ENCODE results near the gene KDELR3. TPM values are rescaled to one million over a fixed set of nuclear protein-coding genes. Genes with fewer than 3 reads are reported as not detected.

Gene KDELR3
- polyA plus RNA-seq, 1 donor from 2014 or later: not detected

GRCh38 chr22:38456841-38457699 is 10.8 kb upstream of the KDELR3 start:
- no peaks in the 10 kb centered on the region for H3K9me2 ChIP-seq (ENCODE audit: insufficient read depth, low read length)
- H3F3A ChIP-seq (ENCODE audit: insufficient read depth, low read length, poor library complexity, severe bottlenecking): no peaks in the 10 kb centered on the region
- no peaks in the 10 kb centered on the region for H3K79me2 ChIP-seq (replicated peaks; ENCODE audit: insufficient read depth, low read length)
- H3K27me3 ChIP-seq (ENCODE audit: insufficient read depth, low read depth, low read length): peaks cover 12% of the 10 kb centered on the region
- no peaks in the 10 kb centered on the region for H4K20me1 ChIP-seq (ENCODE audit: insufficient read depth)
- no peak for TF ChIP-seq POLR2AphosphoS5 (IDR thresholded peaks at IDR 0.05)
- no peak for TF ChIP-seq SMC3 (conservative IDR thresholded peaks at IDR 0.05; ENCODE audit: poor library complexity)
- TF ChIP-seq REST (IDR thresholded peaks at IDR 0.05; ENCODE audit: borderline replicate concordance): no peak
- TF ChIP-seq MXI1 (conservative IDR thresholded peaks at IDR 0.05; ENCODE audit: poor library complexity, severe bottlenecking): no peak
- TF ChIP-seq, protein P1, sequence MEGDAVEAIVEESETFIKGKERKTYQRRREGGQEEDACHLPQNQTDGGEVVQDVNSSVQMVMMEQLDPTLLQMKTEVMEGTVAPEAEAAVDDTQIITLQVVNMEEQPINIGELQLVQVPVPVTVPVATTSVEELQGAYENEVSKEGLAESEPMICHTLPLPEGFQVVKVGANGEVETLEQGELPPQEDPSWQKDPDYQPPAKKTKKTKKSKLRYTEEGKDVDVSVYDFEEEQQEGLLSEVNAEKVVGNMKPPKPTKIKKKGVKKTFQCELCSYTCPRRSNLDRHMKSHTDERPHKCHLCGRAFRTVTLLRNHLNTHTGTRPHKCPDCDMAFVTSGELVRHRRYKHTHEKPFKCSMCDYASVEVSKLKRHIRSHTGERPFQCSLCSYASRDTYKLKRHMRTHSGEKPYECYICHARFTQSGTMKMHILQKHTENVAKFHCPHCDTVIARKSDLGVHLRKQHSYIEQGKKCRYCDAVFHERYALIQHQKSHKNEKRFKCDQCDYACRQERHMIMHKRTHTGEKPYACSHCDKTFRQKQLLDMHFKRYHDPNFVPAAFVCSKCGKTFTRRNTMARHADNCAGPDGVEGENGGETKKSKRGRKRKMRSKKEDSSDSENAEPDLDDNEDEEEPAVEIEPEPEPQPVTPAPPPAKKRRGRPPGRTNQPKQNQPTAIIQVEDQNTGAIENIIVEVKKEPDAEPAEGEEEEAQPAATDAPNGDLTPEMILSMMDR (IDR thresholded peaks at IDR 0.05; ENCODE audit: poor library complexity, severe bottlenecking): no peak
- no peak for TF ChIP-seq TAF1 (IDR thresholded peaks at IDR 0.05; ENCODE audit: low read depth)
- no peak for TF ChIP-seq RAD21 (conservative IDR thresholded peaks at IDR 0.05)
- H2AFZ ChIP-seq (ENCODE audit: low read depth, low read length): no peak overlapping the region
- no peaks in the 10 kb centered on the region for H3K9me3 ChIP-seq (ENCODE audit: low read length)
- no peak overlapping the region for H3K4me3 ChIP-seq (ENCODE audit: low read length)
- no peak overlapping the region for H3K4me2 ChIP-seq (ENCODE audit: low read length)
- H3K9ac ChIP-seq (ENCODE audit: low read length): no peak overlapping the region
- no peaks in the 10 kb centered on the region for H3K36me3 ChIP-seq (ENCODE audit: insufficient read depth, low read length)
- no peak overlapping the region for H3K27ac ChIP-seq (ENCODE audit: low read length)

DNA sequence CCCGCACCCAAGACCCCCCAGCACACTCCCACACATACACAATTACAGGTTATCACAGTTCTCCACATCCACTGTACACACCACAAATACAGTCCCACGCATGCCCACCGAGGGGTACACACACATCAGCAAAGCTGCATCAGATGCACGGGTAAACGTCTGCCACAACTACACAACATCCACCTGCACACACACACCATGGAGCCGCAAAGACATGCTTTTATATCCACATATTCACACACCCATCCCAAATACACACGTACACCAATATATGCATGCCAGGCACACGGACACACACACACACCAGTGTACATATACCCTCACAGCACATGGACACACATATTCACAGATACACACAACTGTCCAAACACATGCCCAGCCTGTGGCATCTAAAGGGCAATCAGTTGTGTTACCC is 7.5 kb upstream of the KDELR3 start:
- no peak overlapping the region for H2AFZ ChIP-seq (ENCODE audit: low read depth, low read length)
- peak overlapping the region; percentile 23 for H3K27ac ChIP-seq (ENCODE audit: low read length)
- H3K36me3 ChIP-seq (ENCODE audit: insufficient read depth, low read length): no peaks in the 10 kb centered on the region
- H3K27me3 ChIP-seq (ENCODE audit: insufficient read depth, low read depth, low read length): no peaks in the 10 kb centered on the region
- peak overlapping the region; percentile 15 for H3K4me3 ChIP-seq (ENCODE audit: low read length)
- peak overlapping the region; percentile 40 for H3K9ac ChIP-seq (ENCODE audit: low read length)
- no peaks in the 10 kb centered on the region for H3K9me2 ChIP-seq (ENCODE audit: insufficient read depth, low read length)
- H3K79me2 ChIP-seq (replicated peaks; ENCODE audit: insufficient read depth, low read length): no peaks in the 10 kb centered on the region
- H3F3A ChIP-seq (ENCODE audit: insufficient read depth, low read length, poor library complexity, severe bottlenecking): no peaks in the 10 kb centered on the region
- H4K20me1 ChIP-seq (ENCODE audit: insufficient read depth): no peaks in the 10 kb centered on the region
- TF ChIP-seq EZH2 (IDR thresholded peaks at IDR 0.05; ENCODE audit: borderline replicate concordance, insufficient read depth, low read length, poor library complexity, severe bottlenecking): no peak
- no peak for TF ChIP-seq MXI1 (conservative IDR thresholded peaks at IDR 0.05; ENCODE audit: poor library complexity, severe bottlenecking)
- TF ChIP-seq, protein P1 (IDR thresholded peaks at IDR 0.05; ENCODE audit: poor library complexity, severe bottlenecking): no peak
- TF ChIP-seq SMC3 (conservative IDR thresholded peaks at IDR 0.05; ENCODE audit: poor library complexity): no peak
- no peak overlapping the region for H3K4me2 ChIP-seq (ENCODE audit: low read length)
- no peaks in the 10 kb centered on the region for H3K9me3 ChIP-seq (ENCODE audit: low read length)
